Tibial nerve (tissue), 3 donors: ENCODE data around the gene SSC4D.

ENCODE experiments used
- CTCF ChIP-seq, 5 experiments: fragments of 200-600 bp in 3 of 5; fragments of 450-650 bp in 2 of 5; sonication (generic) in 3 of 5; IDR thresholded peaks; one replicate each; pipeline ENCODE4 v1.5.1; 2016 to 2019; ENCODE audit warnings: antibody characterized with exemption in 5 of 5, mild to moderate bottlenecking in 3 of 5, moderate library complexity in 2 of 5
- POLR2A ChIP-seq, 2 donors: fragments of 450-650 bp; IDR thresholded peaks; one replicate each; pipeline ENCODE4 v1.6.1; 2017; ENCODE audit warnings: antibody characterized with exemption in 2 of 2, mild to moderate bottlenecking in 2 of 2, moderate library complexity in 2 of 2

GRCh38 chr7:76424413-76425111 is 15.1 kb upstream of the SSC4D start, which contains the start of gene ZP3:
- TF ChIP-seq CTCF (IDR thresholded peaks at IDR 0.05) (no peak), POLR2A (IDR thresholded peaks at IDR 0.05) (no peak)
